Activated B cell treated with CpG ODN at 0.5 μM for 24 hours (primary cell): Measurements from ENCODE around the gene WWC1. TPM values are rescaled to one million over a fixed set of nuclear protein-coding genes. Genes with fewer than 3 reads are reported as not detected.
"Not testable (repeated sequence)": the region's sequence is repeated elsewhere in the genome, so short reads cannot be mapped to it uniquely, and the experiment has no call there.

Experiments used
- ATAC-seq: fragments of 200-7000 bp; cut with Tn5 transposase; one replicate; pipeline ENCODE4 v1.10.0; 2021; ENCODE audit warnings: low read depth, mild to moderate bottlenecking, moderate library complexity
- CTCF ChIA-PET: fragments of 350-600 bp; sonication (Branson Sonifier 250); formaldehyde crosslinking; loops from one replicate; lab custom pipeline; 2021; ENCODE audit warnings: antibody characterized with exemption; lab: Charles Lee
- POLR2A ChIA-PET: fragments of 350-600 bp; sonication (Branson Sonifier 250); formaldehyde crosslinking; loops from one replicate; lab custom pipeline; 2021; ENCODE audit warnings: antibody characterized with exemption; lab: Charles Lee
- DNase-seq: peaks from one replicate; pipeline ENCODE4 v3.0.0; 2022
- H3K27ac Mint-ChIP-seq: one replicate; pipeline ENCODE4 v1.8.0; 2020; ENCODE audit warnings: mixed read lengths
- H3K27me3 Mint-ChIP-seq: one replicate; pipeline ENCODE4 v1.8.0; 2021; ENCODE audit warnings: mixed read lengths
- H3K36me3 Mint-ChIP-seq: one replicate; pipeline ENCODE4 v1.8.0; 2021; ENCODE audit warnings: low read depth, mixed read lengths
- H3K4me1 Mint-ChIP-seq: one replicate; pipeline ENCODE4 v1.8.0; 2021; ENCODE audit warnings: mixed read lengths
- H3K4me3 Mint-ChIP-seq: one replicate; pipeline ENCODE4 v1.8.0; 2020; ENCODE audit warnings: mild to moderate bottlenecking, mixed read lengths
- H3K9me3 Mint-ChIP-seq: one replicate; pipeline ENCODE4 v1.8.0; 2020; ENCODE audit warnings: mixed read lengths
- CTCF ChIP-seq: fragments of 200-600 bp; IDR thresholded peaks from one replicate; pipeline ENCODE4 v1.8.0; 2022; ENCODE audit warnings: antibody characterized with exemption, mild to moderate bottlenecking
- intact Hi-C: fragments of 100-400 bp; cut with micrococcal nuclease; formaldehyde crosslinking; loops from one replicate; pipeline ENCODE4 v1.15.1; 2024
- total RNA-seq: library from RNA; stranded (reverse); gene quantifications from 2 replicates; pipeline ENCODE4 v1.2.3, GENCODE V29; 2022

The WWC1 gene
- total RNA-seq, 1 donor from 2014 or later = 2.0 TPM

DNA sequence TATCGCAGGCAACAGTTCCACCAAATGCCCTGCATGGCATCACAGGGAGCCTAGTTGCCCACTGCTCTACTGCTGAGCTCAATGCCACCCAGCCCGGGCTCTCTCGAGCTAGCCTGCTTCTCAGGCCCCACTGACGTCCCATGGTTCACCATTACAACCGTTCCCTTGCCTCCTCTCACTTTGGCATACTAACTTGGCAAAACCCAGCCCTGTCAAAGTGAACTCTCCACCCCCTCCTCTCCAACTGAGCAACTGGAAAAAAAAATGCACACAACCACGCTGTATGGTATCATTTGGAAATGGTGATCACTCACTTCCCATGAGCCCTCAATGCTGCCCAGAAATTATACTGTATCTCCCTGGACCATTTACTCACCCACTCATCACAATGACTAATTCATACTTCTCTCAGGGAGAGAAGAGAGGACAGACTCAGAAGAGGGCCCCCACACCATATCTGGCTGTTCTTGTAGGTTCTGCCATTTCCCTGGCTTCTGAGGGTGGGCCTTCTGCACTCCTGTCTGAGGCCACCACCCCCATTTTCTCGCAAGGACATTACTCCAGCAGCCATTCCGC, 143.4 kb downstream of the WWC1 start:
- POLR2A ChIA-PET = no interaction called here
- intact Hi-C loops = no loop called here
- peaks cover 2% of the 10 kb centered on the region for H3K9me3 Mint-ChIP-seq
- TF ChIP-seq CTCF = no peak
- no peaks in the 10 kb centered on the region for H3K36me3 Mint-ChIP-seq
- H3K27ac Mint-ChIP-seq = no peak overlapping the region
- DNase-seq (no peak), ATAC-seq (no peak)
- H3K27me3 Mint-ChIP-seq = no peaks in the 10 kb centered on the region
- H3K4me1 Mint-ChIP-seq = no peaks in the 10 kb centered on the region
- no peak overlapping the region for H3K4me3 Mint-ChIP-seq
- CTCF ChIA-PET = no interaction called here

DNA sequence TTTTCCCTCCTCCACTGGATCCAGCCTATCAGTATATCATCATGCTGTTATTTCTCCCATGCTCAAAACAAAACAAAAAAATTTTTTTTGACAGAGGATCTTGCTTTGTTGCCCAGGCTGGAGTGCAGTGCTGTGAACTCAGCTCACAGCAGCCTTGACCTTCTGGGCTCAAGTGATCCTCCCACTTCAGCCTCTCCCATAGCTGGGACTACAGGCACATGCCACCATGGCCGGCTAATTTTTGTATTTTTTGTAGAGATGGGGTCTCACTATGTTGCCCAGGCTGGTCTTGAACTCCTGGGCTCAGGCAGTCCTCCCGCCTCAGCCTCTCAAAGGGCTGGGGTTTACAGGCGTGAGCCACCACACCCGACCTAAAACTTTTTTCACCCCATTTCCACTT, 143.9 kb downstream of the WWC1 start:
- H3K4me3 Mint-ChIP-seq, H3K4me1 Mint-ChIP-seq, intact Hi-C loops, H3K36me3 Mint-ChIP-seq, POLR2A ChIA-PET, CTCF ChIA-PET, H3K27ac Mint-ChIP-seq, ATAC-seq, H3K27me3 Mint-ChIP-seq, DNase-seq, H3K9me3 Mint-ChIP-seq: not testable (repeated sequence)

DNA sequence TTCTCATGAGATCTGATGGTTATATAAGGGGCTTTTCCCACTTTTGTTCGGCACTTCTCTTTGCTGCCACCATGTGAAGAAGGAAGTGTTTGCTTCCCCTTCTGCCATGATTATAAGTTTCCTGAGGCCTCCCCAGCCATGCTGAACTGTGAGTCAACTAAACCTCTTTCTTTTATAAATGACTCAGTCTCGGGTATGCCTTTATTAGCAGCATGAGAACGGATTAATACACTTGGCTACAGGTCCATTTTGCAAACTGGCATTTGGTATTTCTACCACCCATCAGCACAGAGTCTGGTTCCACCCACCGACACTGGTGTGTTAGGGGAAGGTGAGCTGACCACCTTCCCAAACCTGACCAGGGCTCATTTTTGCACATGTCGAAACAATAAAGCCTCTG, 146.9 kb downstream of the WWC1 start:
- Mint-ChIP-seq H3K9me3 (peaks cover 2% of the 10 kb centered on the region), H3K4me1 (no peaks in the 10 kb centered on the region), H3K27ac (no peak overlapping the region), H3K36me3 (no peaks in the 10 kb centered on the region), H3K27me3 (no peaks in the 10 kb centered on the region), H3K4me3 (no peak overlapping the region)
- TF ChIP-seq CTCF = no peak
- intact Hi-C loops = no loop called here
- CTCF ChIA-PET = no interaction called here
- no peak for DNase-seq
- no peak for ATAC-seq
- POLR2A ChIA-PET = no interaction called here

DNA sequence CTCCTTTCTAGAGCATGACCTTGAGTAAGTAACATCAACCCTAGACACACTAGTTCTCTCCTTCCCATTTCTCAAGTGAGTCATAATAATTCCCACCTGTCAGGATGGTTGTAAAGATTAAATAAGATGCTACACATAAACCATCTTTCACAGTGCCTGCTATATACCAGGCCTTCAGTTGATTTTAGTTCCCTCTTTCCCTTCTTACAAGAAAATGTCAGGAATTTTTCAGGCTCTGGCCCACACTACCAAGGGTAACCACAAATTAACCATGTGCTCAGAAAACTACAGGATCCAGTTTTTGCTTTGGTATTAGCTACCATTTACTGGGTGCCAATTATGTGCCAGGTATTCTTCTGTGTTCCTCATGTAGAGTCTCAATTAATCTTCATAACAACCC, 152.1 kb downstream of the WWC1 start:
- no peak for TF ChIP-seq CTCF
- no peaks in the 10 kb centered on the region for H3K27me3 Mint-ChIP-seq
- H3K27ac Mint-ChIP-seq = no peak overlapping the region
- DNase-seq (no peak), ATAC-seq (no peak)
- peaks cover 2% of the 10 kb centered on the region for H3K9me3 Mint-ChIP-seq
- H3K4me1 Mint-ChIP-seq = no peaks in the 10 kb centered on the region
- ChIA-PET CTCF (no interaction called here), POLR2A (no interaction called here)
- intact Hi-C loops = no loop called here
- H3K4me3 Mint-ChIP-seq = no peak overlapping the region
- H3K36me3 Mint-ChIP-seq = no peaks in the 10 kb centered on the region

- no peak overlapping the region for H3K4me3 Mint-ChIP-seq
- ChIA-PET POLR2A (no interaction called here), CTCF (no interaction called here)
- no peak for TF ChIP-seq CTCF
- H3K36me3 Mint-ChIP-seq = no peaks in the 10 kb centered on the region
- no peaks in the 10 kb centered on the region for H3K4me1 Mint-ChIP-seq
- H3K9me3 Mint-ChIP-seq = no peaks in the 10 kb centered on the region
- intact Hi-C loops = no loop called here
- H3K27me3 Mint-ChIP-seq = no peaks in the 10 kb centered on the region
- no peak overlapping the region for H3K27ac Mint-ChIP-seq
- DNase-seq (no peak), ATAC-seq (no peak)
These were observed 152.7 kb downstream of the WWC1 start for GRCh38 chr5:168443950-168444700.
